Measurements from ENCODE around the gene C2orf68.

GRCh38 chr2:85649201-85650190, 37.6 kb upstream of the C2orf68 start:
- no peak for TF ChIP-seq CTCF (IDR thresholded peaks at IDR 0.05 in 8 of 11, conservative IDR thresholded peaks at IDR 0.05 in 3 of 11)
- TF ChIP-seq POLR2A (IDR thresholded peaks at IDR 0.05): no peak
- no peak for TF ChIP-seq POLR2AphosphoS5 (IDR thresholded peaks at IDR 0.05)
